Left lung (tissue), 10 donors: Measurements from ENCODE around the gene ITGA1. TPM values are rescaled to one million over a fixed set of nuclear protein-coding genes. Genes with fewer than 3 reads are reported as not detected.

Experiments
- ATAC-seq: fragments of 200-7000 bp; cut with Tn5 transposase; one replicate; pipeline ENCODE4 v1.9.1; 2020; ENCODE audit warnings: moderate library complexity
- DNase-seq, 4 donors: peaks; one replicate each; pipeline ENCODE4 v3.0.0-alpha.2; 2013 to 2020
- H3K27ac ChIP-seq, 2 donors: fragments of 200-600 bp; sonication (generic) in 1 of 2; one replicate each; pipeline versions ENCODE4 v1.5.0 to v1.8.0; 2020 to 2021
- H3K27me3 ChIP-seq, 2 donors: fragments of 200-600 bp; sonication (generic) in 1 of 2; one replicate each; pipeline versions ENCODE4 v1.5.0 to v1.8.0; 2020 to 2021
- H3K36me3 ChIP-seq, 2 donors: fragments of 200-600 bp; sonication (generic) in 1 of 2; one replicate each; pipeline versions ENCODE4 v1.5.0 to v1.8.0; 2020 to 2021
- H3K4me1 ChIP-seq, 2 donors: fragments of 200-600 bp; one replicate each; pipeline ENCODE4 v1.8.0; 2021
- H3K4me3 ChIP-seq, 2 donors: fragments of 200-600 bp; sonication (generic) in 1 of 2; one replicate each; pipeline versions ENCODE4 v1.5.0 to v1.8.0; 2020 to 2021; ENCODE audit warnings: mild to moderate bottlenecking in 1 of 2
- H3K9me3 ChIP-seq, 2 donors: fragments of 200-600 bp; sonication (generic) in 1 of 2; one replicate each; pipeline versions ENCODE4 v1.5.0 to v1.8.0; 2020 to 2021
- intact Hi-C, 2 donors: fragments of 100-400 bp; cut with DNase I; formaldehyde crosslinking; loops; one replicate each; pipeline versions ENCODE4 v1.11.2 to v1.14.2; 2022
- polyA plus RNA-seq, 6 donors: library from polyadenylated mRNA; unstranded; fragments of 120-200 nt; gene quantifications; one replicate each; pipeline ENCODE4 v1.2.1, GENCODE V29; 2013; ENCODE audit not compliant: insufficient read length in 6 of 6
- total RNA-seq, 2 donors: library from RNA; stranded (reverse); fragmentation: NEBNext Ultra II Directional; extraction: Animal tissue kit (Norgen Biotek cat#: 25700); gene quantifications; one replicate each; pipeline ENCODE4 v1.2.1, GENCODE V29; 2021
- TF ChIP-seq, protein P1 (sequence below), 2 donors: fragments of 200-600 bp; sonication (generic) in 1 of 2; IDR thresholded peaks; one replicate each; pipeline versions ENCODE4 v1.5.0 to v1.8.0; 2021; ENCODE audit warnings: antibody characterized with exemption in 2 of 2
- donor health status: DM: no; HTN: yes; CAD: no.
- donor health status: DM: no; HTN: no; CAD: no.

Gene ITGA1
- total and polyA plus RNA-seq, 8 donors: 67.8 to 127 (median 88.2) TPM

DNA sequence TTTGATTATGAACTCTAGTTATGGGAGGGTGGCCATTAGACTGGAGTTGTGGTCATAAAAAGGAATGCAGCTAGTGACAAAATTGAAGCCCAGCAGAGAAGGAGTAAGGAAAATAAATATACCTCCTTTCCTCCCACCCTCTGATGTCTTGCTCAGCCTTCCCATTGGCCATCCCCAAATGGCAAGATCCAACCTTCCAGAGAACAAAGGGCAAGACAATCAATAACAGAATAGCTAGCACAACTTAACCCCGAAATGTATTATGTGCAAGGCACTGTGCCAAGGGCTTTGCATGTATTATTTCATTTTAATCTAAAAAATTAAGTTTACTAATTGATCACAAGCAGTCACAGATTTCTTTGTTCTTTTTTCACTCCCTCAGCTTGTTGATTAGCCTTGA, 3.6 kb downstream of the ITGA1 start:
- no peaks in the 10 kb centered on the region for H3K36me3 ChIP-seq
- H3K9me3 ChIP-seq: no peaks in the 10 kb centered on the region
- no peak for ATAC-seq
- H3K4me3 ChIP-seq: peak overlapping the region in 1 of 2 donors; percentile 60
- TF ChIP-seq, protein P1, sequence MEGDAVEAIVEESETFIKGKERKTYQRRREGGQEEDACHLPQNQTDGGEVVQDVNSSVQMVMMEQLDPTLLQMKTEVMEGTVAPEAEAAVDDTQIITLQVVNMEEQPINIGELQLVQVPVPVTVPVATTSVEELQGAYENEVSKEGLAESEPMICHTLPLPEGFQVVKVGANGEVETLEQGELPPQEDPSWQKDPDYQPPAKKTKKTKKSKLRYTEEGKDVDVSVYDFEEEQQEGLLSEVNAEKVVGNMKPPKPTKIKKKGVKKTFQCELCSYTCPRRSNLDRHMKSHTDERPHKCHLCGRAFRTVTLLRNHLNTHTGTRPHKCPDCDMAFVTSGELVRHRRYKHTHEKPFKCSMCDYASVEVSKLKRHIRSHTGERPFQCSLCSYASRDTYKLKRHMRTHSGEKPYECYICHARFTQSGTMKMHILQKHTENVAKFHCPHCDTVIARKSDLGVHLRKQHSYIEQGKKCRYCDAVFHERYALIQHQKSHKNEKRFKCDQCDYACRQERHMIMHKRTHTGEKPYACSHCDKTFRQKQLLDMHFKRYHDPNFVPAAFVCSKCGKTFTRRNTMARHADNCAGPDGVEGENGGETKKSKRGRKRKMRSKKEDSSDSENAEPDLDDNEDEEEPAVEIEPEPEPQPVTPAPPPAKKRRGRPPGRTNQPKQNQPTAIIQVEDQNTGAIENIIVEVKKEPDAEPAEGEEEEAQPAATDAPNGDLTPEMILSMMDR (IDR thresholded peaks at IDR 0.05): no peak
- no peak for DNase-seq
- H3K27ac ChIP-seq: peak overlapping the region in 1 of 2 donors; percentile 28
- peaks cover 8 to 35% of the 10 kb centered on the region in 2 donors for H3K4me1 ChIP-seq
- intact Hi-C loops: no loop called here
- H3K27me3 ChIP-seq: peaks cover 0 to 7% of the 10 kb centered on the region in 2 donors

DNA sequence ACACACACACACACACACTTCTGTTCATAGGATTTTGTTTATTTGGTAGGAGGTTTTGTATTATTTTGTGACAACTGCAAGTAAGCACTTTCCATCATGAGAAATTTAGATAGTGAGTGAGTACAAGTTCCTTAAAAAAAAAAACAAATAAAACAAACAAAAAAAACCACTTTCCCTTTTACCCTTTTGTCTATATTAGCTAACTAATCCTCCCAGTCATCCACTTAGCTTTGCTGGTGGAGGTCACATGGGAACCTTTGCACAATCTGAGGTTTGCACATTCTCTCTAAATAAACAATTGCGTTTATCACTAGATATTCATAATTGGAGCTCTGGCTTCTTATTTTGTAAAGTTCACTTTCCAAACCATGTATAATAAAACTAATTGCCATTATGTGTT, 6.8 kb downstream of the ITGA1 start:
- DNase-seq (peak in 1 of 4 donors; percentile 35), ATAC-seq (peak; percentile 35)
- Histone ChIP-seq H3K27me3 (no peaks in the 10 kb centered on the region), H3K27ac (no peak overlapping the region), H3K36me3 (no peaks in the 10 kb centered on the region), H3K9me3 (no peaks in the 10 kb centered on the region), H3K4me1 (peaks cover 2 to 32% of the 10 kb centered on the region in 2 donors), H3K4me3 (no peak overlapping the region)
- intact Hi-C loops: no loop called here
- TF ChIP-seq, protein P1 (IDR thresholded peaks at IDR 0.05): no peak

DNA sequence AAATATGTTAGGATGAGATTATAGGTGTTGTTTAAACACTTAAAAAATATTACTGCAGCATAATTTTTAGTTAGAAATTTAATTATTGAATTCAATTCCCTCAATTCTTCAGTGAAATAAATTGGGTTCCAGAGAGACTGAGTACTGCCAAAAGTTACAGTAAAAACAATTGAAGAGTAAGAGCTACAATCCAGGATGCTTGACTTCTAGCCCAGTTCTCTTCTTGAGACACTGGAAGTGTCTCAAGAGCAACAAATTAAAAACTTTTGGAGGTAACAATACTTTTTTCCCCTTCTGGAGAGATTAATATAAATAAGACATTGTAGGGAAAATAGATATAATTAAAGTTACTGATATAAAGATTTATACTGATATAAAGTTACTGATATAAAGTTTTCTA, 8.3 kb downstream of the ITGA1 start:
- Histone ChIP-seq H3K4me1 (peaks cover 2 to 41% of the 10 kb centered on the region in 2 donors), H3K9me3 (no peaks in the 10 kb centered on the region), H3K27ac (no peak overlapping the region), H3K4me3 (no peak overlapping the region), H3K27me3 (no peaks in the 10 kb centered on the region), H3K36me3 (no peaks in the 10 kb centered on the region)
- DNase-seq (no peak), ATAC-seq (no peak)
- TF ChIP-seq, protein P1 (IDR thresholded peaks at IDR 0.05): no peak
- intact Hi-C loops: no loop called here

DNA sequence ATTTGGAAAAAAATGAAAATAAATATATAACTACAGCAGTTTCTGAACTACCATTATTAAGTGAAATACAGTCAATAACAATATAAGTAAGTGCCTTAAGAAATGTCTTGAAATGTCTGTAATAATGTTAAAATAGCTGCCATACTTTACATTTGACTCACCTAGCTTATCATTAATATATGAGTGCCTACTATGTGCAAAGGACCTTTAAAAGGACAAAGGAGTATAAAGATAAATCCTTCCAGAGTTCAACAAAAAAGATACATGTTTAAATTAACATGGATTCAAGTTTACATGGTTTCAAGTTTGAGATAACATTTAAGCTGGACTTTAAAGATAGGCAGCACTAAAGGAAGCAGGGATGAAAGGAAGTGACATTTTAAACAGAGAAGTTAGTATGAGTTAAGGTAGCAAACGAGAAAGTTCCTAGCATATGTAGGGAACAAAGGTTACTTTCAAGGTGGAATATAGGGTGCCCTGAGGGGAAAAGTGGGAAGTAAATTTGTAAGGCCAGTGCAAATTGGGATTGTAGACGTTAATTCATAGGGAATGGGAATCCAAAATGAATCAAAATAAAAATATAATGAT, 8.9 kb downstream of the ITGA1 start:
- DNase-seq (no peak), ATAC-seq (no peak)
- peaks cover 0 to under 1% of the 10 kb centered on the region in 2 donors for H3K36me3 ChIP-seq
- TF ChIP-seq, protein P1 (IDR thresholded peaks at IDR 0.05): no peak
- no peak overlapping the region for H3K4me3 ChIP-seq
- no peaks in the 10 kb centered on the region for H3K27me3 ChIP-seq
- peaks cover 2 to 47% of the 10 kb centered on the region in 2 donors for H3K4me1 ChIP-seq
- no peaks in the 10 kb centered on the region for H3K9me3 ChIP-seq
- intact Hi-C loops: no loop called here
- H3K27ac ChIP-seq: peak overlapping the region in 1 of 2 donors; percentile 96

DNA sequence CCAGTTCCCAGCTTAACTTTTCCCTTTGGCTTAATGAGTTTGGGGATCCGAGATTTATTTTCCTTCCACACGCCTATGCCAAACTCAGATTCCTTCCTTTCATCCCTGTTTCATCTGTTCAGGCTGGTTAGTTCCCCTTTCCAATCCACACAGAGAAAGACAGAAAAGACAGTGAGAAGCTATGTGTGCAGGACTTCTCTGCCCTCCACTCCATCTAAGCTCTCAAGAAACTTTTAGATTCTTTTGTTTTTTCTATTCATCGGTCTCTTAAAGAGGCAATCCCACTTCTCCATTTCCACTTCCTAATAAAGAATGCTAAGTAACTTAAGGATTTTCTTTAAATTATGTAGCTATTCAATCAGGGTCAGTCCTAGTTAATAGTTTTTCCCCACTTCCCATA, 11.2 kb downstream of the ITGA1 start:
- intact Hi-C loops: no loop called here
- TF ChIP-seq, protein P1 (IDR thresholded peaks at IDR 0.05): no peak
- H3K27me3 ChIP-seq: no peaks in the 10 kb centered on the region
- peak overlapping the region; percentile 56 to 80 for H3K4me3 ChIP-seq
- peaks cover 0 to 9% of the 10 kb centered on the region in 2 donors for H3K36me3 ChIP-seq
- H3K4me1 ChIP-seq: peaks cover 13 to 62% of the 10 kb centered on the region in 2 donors
- no peaks in the 10 kb centered on the region for H3K9me3 ChIP-seq
- H3K27ac ChIP-seq: peak overlapping the region; percentile 96 to 97
- ATAC-seq: peak; percentile 3
- no peak for DNase-seq
